ENCODE measurements around the gene SLC16A10.

The SLC16A10 gene

GRCh38 chr6:111280445-111280955 lies 193.2 kb downstream of the SLC16A10 start:
- H3K36me3 ChIP-seq (ENCODE audit: control insufficient read depth, insufficient read depth, low read length): peaks cover 16% of the 10 kb centered on the region
- no peak for DNase-seq (ENCODE audit: extremely low read depth, insufficient read length)
- H3K27me3 ChIP-seq (replicated peaks; ENCODE audit: control insufficient read depth, insufficient read depth, low read length): no peaks in the 10 kb centered on the region
- no peak overlapping the region for H3K4me3 ChIP-seq (replicated peaks; ENCODE audit: low read depth, low read length)
- TF ChIP-seq CTCF (IDR thresholded peaks at IDR 0.05; ENCODE audit: insufficient read depth, low read length, poor library complexity, severe bottlenecking): no peak

All from GM06990 (cell line).